Retinal pigment epithelial cell (primary cell): Measurements from ENCODE around the gene ALOX5.

Experiments
- DNase-seq: peaks from one replicate; pipeline ENCODE4 v3.0.0-alpha.2; 2010; ENCODE audit warnings: low read depth
- H3K4me3 ChIP-seq: 2 replicates; pipeline ENCODE4 v1.5.1; 2011; ENCODE audit warnings: mild to moderate bottlenecking, low read length, control low read depth, moderate library complexity
- CTCF ChIP-seq: conservative IDR thresholded peaks from 2 replicates; pipeline ENCODE4 v1.5.1; 2011; ENCODE audit warnings: low read depth, low read length, control low read depth, inconsistent platforms

Gene ALOX5

DNA sequence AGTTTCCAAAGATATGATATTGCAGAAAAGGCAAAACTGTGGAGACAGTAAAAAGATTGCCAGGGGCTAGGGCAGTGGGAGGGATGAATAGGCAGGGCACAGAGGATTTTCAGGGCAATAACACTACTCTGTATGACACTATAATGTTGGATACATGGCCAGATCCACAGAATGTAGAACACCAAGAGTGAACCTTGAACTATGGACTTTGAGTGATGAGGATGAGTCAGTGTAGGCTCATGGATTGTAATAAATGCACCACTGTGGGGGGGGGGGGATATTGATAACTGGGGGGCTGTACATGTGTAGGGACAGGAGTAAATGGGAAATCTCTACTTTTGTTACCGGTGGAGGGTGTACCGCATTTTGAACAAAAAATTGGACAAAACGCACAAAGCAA lies 77.4 kb downstream of the ALOX5 start:
- no peak for TF ChIP-seq CTCF
- H3K4me3 ChIP-seq: no peak overlapping the region
- DNase-seq: no peak

GRCh38 chr10:45452268-45452667 lies 78.3 kb downstream of the ALOX5 start:
- H3K4me3 ChIP-seq: no peak overlapping the region
- no peak for TF ChIP-seq CTCF
- DNase-seq: no peak

DNA sequence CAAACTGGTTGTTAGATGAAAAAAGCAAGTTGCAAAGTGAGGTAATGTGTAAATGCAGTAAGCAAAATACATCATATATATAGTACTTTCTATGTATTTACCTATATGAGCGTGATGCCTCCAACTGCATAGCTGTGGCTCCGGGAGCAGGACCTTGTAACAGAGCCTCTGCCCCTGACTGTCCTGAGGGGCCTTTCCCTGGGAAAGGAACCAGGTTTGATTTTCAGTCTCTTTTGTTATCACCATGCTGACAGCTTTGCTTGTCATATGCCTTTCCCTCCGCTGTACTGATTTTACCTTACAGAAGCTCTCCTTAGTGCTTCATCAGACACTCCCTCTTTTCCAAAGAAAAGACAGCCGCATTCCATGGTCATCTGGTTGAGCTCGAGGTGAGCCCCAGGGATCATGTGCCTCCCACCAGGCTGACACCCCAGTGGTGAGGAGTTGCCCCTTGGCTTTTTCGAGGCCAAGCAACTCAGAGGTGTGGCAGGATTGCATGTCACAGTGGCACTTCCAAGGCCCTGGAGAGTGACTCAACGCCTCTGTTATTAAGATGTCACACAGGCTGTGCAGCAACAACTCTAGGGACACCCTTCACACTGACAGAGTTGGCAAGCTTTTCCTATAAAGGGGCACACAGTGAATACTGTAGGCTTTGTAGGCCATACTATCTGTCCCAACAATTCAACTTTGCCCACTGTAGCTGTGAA lies 78.9 kb downstream of the ALOX5 start:
- no peak for TF ChIP-seq CTCF
- no peak overlapping the region for H3K4me3 ChIP-seq

GRCh38 chr10:45453639-45454255 lies 79.7 kb downstream of the ALOX5 start:
- no peak overlapping the region for H3K4me3 ChIP-seq
- DNase-seq: no peak
- no peak for TF ChIP-seq CTCF

More for the DNA sequence above, 78.9 kb downstream of the ALOX5 start:
- no peak for DNase-seq

- no peak for DNase-seq
- TF ChIP-seq CTCF: no peak
- no peak overlapping the region for H3K4me3 ChIP-seq
Observed at GRCh38 chr10:45454262-45454661, 80.2 kb downstream of the ALOX5 start.

GRCh38 chr10:45454859-45455258 lies 80.8 kb downstream of the ALOX5 start:
- no peak for TF ChIP-seq CTCF
- DNase-seq: no peak
- H3K4me3 ChIP-seq: no peak overlapping the region

DNA sequence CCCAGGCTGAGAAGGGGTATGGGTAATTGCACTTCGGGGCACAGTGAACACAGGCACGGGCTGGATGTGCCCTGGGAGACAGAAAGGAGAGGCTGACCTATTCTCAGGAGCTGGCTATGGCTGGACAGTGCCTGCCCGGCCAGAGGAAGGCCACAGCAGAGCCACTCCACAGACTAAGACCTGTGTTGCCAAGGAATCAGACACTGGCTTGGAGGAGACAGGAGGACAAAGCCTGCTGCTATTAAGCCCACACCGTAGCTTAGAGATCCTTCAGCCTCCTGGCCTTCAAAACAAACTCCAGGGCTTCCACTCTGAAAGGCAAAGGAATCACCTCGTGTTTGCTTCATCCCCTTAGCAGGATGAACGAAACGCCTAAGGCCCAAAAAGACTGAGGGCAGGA lies 82.2 kb downstream of the ALOX5 start:
- DNase-seq: no peak
- H3K4me3 ChIP-seq: no peak overlapping the region
- TF ChIP-seq CTCF: no peak
